ENCODE data around the gene DEAF1.

- TF ChIP-seq POLR2A (IDR thresholded peaks at IDR 0.05) (no peak), POLR2AphosphoS5 (IDR thresholded peaks at IDR 0.05) (no peak), CTCF (IDR thresholded peaks at IDR 0.05) (no peak), EP300 (IDR thresholded peaks at IDR 0.05) (no peak)
These were observed 64.2 kb downstream of the DEAF1 start for GRCh38 chr11:630871-631270.
